PC-3 (cell line): ENCODE measurements around the gene ATP8A1. TPM values are rescaled to one million over a fixed set of nuclear protein-coding genes. Genes with fewer than 3 reads are reported as not detected.

Source experiments
- ATAC-seq: fragments of 200-7000 bp; cut with Tn5 transposase; 2 replicates; pipeline ENCODE4 v1.9.1; 2020; ENCODE audit warnings: mild to moderate bottlenecking, moderate library complexity
- BruUV-seq: library from RNA; stranded (reverse); fragments of 400-500 nt; replicated peaks from 2 replicates; lab custom pipeline; 2021; lab: Mats Ljungman, UMichigan
- CTCF ChIA-PET: fragments of 300-600 bp; sonication (Branson Sonifier 250); formaldehyde crosslinking; loops from one replicate; lab custom pipeline; 2022; ENCODE audit warnings: antibody characterized with exemption; lab: Charles Lee
- POLR2A ChIA-PET: fragments of 300-600 bp; sonication (Branson Sonifier 250); formaldehyde crosslinking; loops from one replicate; lab custom pipeline; 2022; ENCODE audit warnings: antibody characterized with exemption; ENCODE audit not compliant: unreplicated experiment; lab: Charles Lee
- DNase-seq: peaks from one replicate; pipeline ENCODE4 v3.0.0-alpha.2; 2015
- H2AFZ ChIP-seq: fragments of 300-600 bp; sonication (generic); 2 replicates; pipeline ENCODE4 v1.6.0; 2016; ENCODE audit warnings: antibody characterized with exemption, low read length
- H3F3A ChIP-seq: fragments of 300-600 bp; sonication (generic); one replicate; pipeline ENCODE4 v1.6.0; 2017; ENCODE audit warnings: antibody characterized with exemption, low read length, control low read depth, mild to moderate bottlenecking; ENCODE audit not compliant: unreplicated experiment
- H3K27ac ChIP-seq: fragments of 300-600 bp; sonication (generic); 2 replicates; pipeline ENCODE4 v1.5.1; 2016; ENCODE audit warnings: mild to moderate bottlenecking, low read length
- H3K27me3 ChIP-seq: fragments of 300-600 bp; sonication (generic); 2 replicates; pipeline ENCODE4 v1.6.1; 2016; ENCODE audit warnings: low read length, mixed read lengths
- H3K36me3 ChIP-seq: fragments of 300-600 bp; sonication (generic); 2 replicates; pipeline ENCODE4 v1.6.1; 2016; ENCODE audit warnings: low read depth, mixed run types, low read length, mixed read lengths
- H3K4me1 ChIP-seq: fragments of 300-600 bp; sonication (generic); 2 replicates; pipeline ENCODE4 v1.5.1; 2016; ENCODE audit warnings: low read length; ENCODE audit not compliant: insufficient read depth
- H3K4me2 ChIP-seq: fragments of 300-600 bp; sonication (generic); 2 replicates; pipeline ENCODE4 v1.6.0; 2016; ENCODE audit warnings: low read length
- H3K4me3 ChIP-seq: fragments of 300-600 bp; sonication (generic); 2 replicates; pipeline ENCODE4 v1.5.1; 2016; ENCODE audit warnings: mild to moderate bottlenecking, low read length, mixed read lengths
- H3K79me2 ChIP-seq: fragments of 300-600 bp; sonication (generic); 2 replicates; pipeline ENCODE4 v1.6.1; 2017; ENCODE audit warnings: low read length, mixed read lengths
- H3K9ac ChIP-seq: fragments of 300-600 bp; sonication (generic); 2 replicates; pipeline ENCODE4 v1.6.0; 2016; ENCODE audit warnings: mild to moderate bottlenecking, low read length
- H3K9me2 ChIP-seq: fragments of 300-600 bp; sonication (generic); replicated peaks from 2 replicates; pipeline ENCODE4 v1.6.1; 2016; ENCODE audit warnings: mixed run types, low read length, mixed read lengths
- H3K9me3 ChIP-seq: fragments of 300-600 bp; sonication (generic); 2 replicates; pipeline ENCODE4 v1.6.1; 2016; ENCODE audit warnings: low read length, mixed read lengths
- H4K20me1 ChIP-seq: fragments of 300-600 bp; sonication (generic); 2 replicates; pipeline ENCODE4 v1.6.1; 2016; ENCODE audit warnings: low read length, mixed read lengths
- EZH2 ChIP-seq: fragments of 300-600 bp; sonication (generic); IDR thresholded peaks from one replicate; pipeline ENCODE4 v1.6.1; 2017; ENCODE audit warnings: antibody characterized with exemption, mild to moderate bottlenecking, low read length; ENCODE audit not compliant: unreplicated experiment
- EZH2phosphoT487 ChIP-seq: fragments of 300-600 bp; sonication (generic); IDR thresholded peaks from 2 replicates; pipeline ENCODE4 v1.6.1; 2018; ENCODE audit warnings: mild to moderate bottlenecking, antibody characterized with exemption, low read length, borderline replicate concordance
- intact Hi-C: fragments of 100-400 bp; cut with micrococcal nuclease; formaldehyde crosslinking; loops from 2 replicates; pipeline ENCODE4 v1.9.0; 2023
- total RNA-seq: library from RNA; depleted of rRNA; stranded (reverse); fragments of >200 nt; gene quantifications from 2 replicates; pipeline ENCODE4 v1.2.3, GENCODE V29; 2014
- TF ChIP-seq, protein P1 (sequence below): fragments of 300-600 bp; sonication (generic); conservative IDR thresholded peaks from 2 replicates; pipeline ENCODE4 v1.5.1; 2017; ENCODE audit warnings: antibody characterized with exemption, low read depth, mild to moderate bottlenecking, low read length

Gene ATP8A1
- total RNA-seq, 1 experiment from 2014 or later, result 3.9 TPM

DNA sequence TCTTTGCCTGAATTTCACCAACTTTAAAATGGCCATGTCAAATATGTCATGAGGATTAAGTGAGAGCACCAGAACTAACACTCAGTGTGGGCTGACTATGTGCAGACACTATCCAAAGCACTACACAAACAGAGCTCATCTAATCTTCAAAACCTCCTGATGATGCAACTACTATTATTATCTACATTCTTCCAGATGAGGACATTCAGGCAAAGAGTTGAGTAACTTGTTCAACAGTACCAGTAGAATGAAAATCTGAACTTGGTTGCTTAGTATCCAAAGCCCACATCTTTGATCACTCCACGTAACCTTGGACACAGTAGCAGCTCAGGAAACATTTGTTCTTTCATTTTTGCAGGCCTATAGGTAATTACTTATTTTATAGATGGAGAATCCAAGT lies 90.1 kb downstream of the ATP8A1 start:
- Histone ChIP-seq H3K9me2 (no peaks in the 10 kb centered on the region), H3K4me2 (no peak overlapping the region), H2AFZ (no peak overlapping the region), H3K9me3 (no peaks in the 10 kb centered on the region), H3K4me3 (no peak overlapping the region), H3K9ac (no peak overlapping the region), H3K27ac (no peak overlapping the region), H3K27me3 (no peaks in the 10 kb centered on the region), H3F3A (no peaks in the 10 kb centered on the region), H3K79me2 (no peaks in the 10 kb centered on the region), H3K4me1 (no peaks in the 10 kb centered on the region), H3K36me3 (no peaks in the 10 kb centered on the region), H4K20me1 (no peaks in the 10 kb centered on the region)
- no peak for ATAC-seq
- intact Hi-C loops, result no loop called here
- ChIA-PET CTCF (no interaction called here), POLR2A (no interaction called here)
- no TSS peak for BruUV-seq
- TF ChIP-seq EZH2 (no peak), EZH2phosphoT487 (no peak)
- TF ChIP-seq, protein P1, sequence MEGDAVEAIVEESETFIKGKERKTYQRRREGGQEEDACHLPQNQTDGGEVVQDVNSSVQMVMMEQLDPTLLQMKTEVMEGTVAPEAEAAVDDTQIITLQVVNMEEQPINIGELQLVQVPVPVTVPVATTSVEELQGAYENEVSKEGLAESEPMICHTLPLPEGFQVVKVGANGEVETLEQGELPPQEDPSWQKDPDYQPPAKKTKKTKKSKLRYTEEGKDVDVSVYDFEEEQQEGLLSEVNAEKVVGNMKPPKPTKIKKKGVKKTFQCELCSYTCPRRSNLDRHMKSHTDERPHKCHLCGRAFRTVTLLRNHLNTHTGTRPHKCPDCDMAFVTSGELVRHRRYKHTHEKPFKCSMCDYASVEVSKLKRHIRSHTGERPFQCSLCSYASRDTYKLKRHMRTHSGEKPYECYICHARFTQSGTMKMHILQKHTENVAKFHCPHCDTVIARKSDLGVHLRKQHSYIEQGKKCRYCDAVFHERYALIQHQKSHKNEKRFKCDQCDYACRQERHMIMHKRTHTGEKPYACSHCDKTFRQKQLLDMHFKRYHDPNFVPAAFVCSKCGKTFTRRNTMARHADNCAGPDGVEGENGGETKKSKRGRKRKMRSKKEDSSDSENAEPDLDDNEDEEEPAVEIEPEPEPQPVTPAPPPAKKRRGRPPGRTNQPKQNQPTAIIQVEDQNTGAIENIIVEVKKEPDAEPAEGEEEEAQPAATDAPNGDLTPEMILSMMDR, result no peak
- no peak for DNase-seq

DNA sequence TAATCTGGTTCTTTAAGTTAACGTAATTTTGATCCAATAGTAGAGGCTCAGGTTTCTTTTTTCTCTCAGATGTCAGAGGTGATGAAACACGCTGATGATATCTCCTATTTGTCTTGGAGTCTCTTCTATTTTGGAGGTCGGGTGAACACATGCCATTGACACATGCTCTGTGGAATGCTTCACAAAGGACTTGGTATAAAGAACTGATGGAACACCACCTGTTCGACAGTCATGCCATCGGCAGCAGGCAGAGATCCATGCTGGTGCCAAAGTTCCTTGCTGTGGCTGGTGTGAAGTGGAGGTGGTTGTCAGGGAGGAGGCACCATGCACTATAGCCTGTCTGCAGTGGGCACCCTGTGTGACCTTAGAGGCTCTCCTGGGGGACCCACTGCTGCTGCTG lies 94.9 kb downstream of the ATP8A1 start:
- Histone ChIP-seq H3K27me3 (no peaks in the 10 kb centered on the region), H3K9ac (no peak overlapping the region), H3F3A (no peaks in the 10 kb centered on the region), H3K79me2 (no peaks in the 10 kb centered on the region), H3K36me3 (no peaks in the 10 kb centered on the region), H3K4me3 (no peak overlapping the region), H3K27ac (no peak overlapping the region), H3K9me2 (no peaks in the 10 kb centered on the region), H3K4me1 (no peaks in the 10 kb centered on the region), H3K9me3 (no peaks in the 10 kb centered on the region), H4K20me1 (no peaks in the 10 kb centered on the region), H3K4me2 (no peak overlapping the region), H2AFZ (no peak overlapping the region)
- intact Hi-C loops, result no loop called here
- TF ChIP-seq EZH2 (no peak), EZH2phosphoT487 (no peak)
- TF ChIP-seq, protein P1, result no peak
- no peak for ATAC-seq
- ChIA-PET CTCF (no interaction called here), POLR2A (no interaction called here)
- no TSS peak for BruUV-seq
- no peak for DNase-seq

DNA sequence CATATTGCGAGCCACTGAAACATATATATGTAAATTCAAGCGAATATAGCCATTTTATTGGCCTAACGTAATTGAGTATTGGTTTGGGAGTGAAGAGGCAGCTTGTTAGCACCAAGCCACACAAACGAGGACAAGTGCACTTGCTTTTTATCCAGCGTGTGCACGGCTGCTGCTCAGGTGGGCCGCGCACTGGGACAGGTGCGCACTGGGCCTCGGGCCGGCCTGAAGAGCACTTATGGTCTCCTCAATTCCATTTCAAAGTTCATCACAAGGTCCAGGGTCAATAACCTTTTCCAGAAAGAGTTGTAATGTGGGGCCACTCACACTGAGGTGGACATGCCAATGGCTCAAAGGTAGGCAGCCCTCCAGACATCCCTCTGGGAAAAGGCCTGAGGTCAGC lies 95.9 kb downstream of the ATP8A1 start:
- ChIA-PET POLR2A (no interaction called here), CTCF (no interaction called here)
- no peak for DNase-seq
- H3K79me2 ChIP-seq, result no peaks in the 10 kb centered on the region
- H3K27ac ChIP-seq, result no peak overlapping the region
- no peak overlapping the region for H2AFZ ChIP-seq
- H3K27me3 ChIP-seq, result no peaks in the 10 kb centered on the region
- H3K9me2 ChIP-seq, result no peaks in the 10 kb centered on the region
- H3K4me1 ChIP-seq, result peaks cover 2% of the 10 kb centered on the region; the same call in 1 of the 2 replicates
- no TSS peak for BruUV-seq
- no peaks in the 10 kb centered on the region for H4K20me1 ChIP-seq
- ATAC-seq, result no peak
- TF ChIP-seq EZH2phosphoT487 (no peak), EZH2 (no peak)
- TF ChIP-seq, protein P1, result no peak
- intact Hi-C loops, result no loop called here
- no peak overlapping the region for H3K4me3 ChIP-seq
- no peaks in the 10 kb centered on the region for H3K9me3 ChIP-seq
- H3K9ac ChIP-seq, result no peak overlapping the region
- H3K4me2 ChIP-seq, result no peak overlapping the region
- H3F3A ChIP-seq, result no peaks in the 10 kb centered on the region
- H3K36me3 ChIP-seq, result no peaks in the 10 kb centered on the region
